Lung (tissue), 12 donors: ENCODE measurements around the gene CFHR2. TPM values are rescaled to one million over a fixed set of nuclear protein-coding genes. Genes with fewer than 3 reads are reported as not detected.
A peak's percentile ranks its signal among the peaks of the same experiment; 100 is the strongest.
"Not testable (repeated sequence)": the region's sequence is repeated elsewhere in the genome, so short reads cannot be mapped to it uniquely, and the experiment has no call there.

Experiments used
- ATAC-seq: fragments of 200-7000 bp; cut with Tn5 transposase; one replicate; pipeline ENCODE4 v1.9.1; 2020; ENCODE audit warnings: moderate number of reproducible peaks; ENCODE audit not compliant: insufficient read depth, low FRiP score
- DNase-seq, 3 donors: peaks; one replicate each; pipeline ENCODE4 v3.0.0-alpha.2; 2013 to 2017
- H3K27ac ChIP-seq, 2 donors: one replicate each; pipeline ENCODE4 v1.5.1; 2013; ENCODE audit warnings: mild to moderate bottlenecking in 2 of 2, moderate library complexity in 2 of 2, control low read depth in 1 of 2, inconsistent platforms in 1 of 2, low read depth in 1 of 2, low read length in 1 of 2
- H3K27me3 ChIP-seq, 3 donors: one replicate each; pipeline ENCODE4 v1.5.1; 2013; ENCODE audit warnings: low read length in 2 of 3; ENCODE audit not compliant: control insufficient read depth in 3 of 3, insufficient read depth in 3 of 3
- H3K36me3 ChIP-seq, 4 donors: one replicate each; pipeline ENCODE4 v1.5.1; 2013; ENCODE audit warnings: low read length in 4 of 4, mild to moderate bottlenecking in 1 of 4, moderate library complexity in 1 of 4; ENCODE audit not compliant: control insufficient read depth in 4 of 4, insufficient read depth in 4 of 4
- H3K4me1 ChIP-seq, 5 donors: one replicate each; pipeline ENCODE4 v1.5.1; 2013; ENCODE audit warnings: low read length in 5 of 5, mild to moderate bottlenecking in 2 of 5, moderate library complexity in 1 of 5; ENCODE audit not compliant: control insufficient read depth in 5 of 5, insufficient read depth in 5 of 5
- H3K4me3 ChIP-seq: one replicate; pipeline ENCODE4 v1.5.1; 2013; ENCODE audit warnings: mild to moderate bottlenecking, control low read depth, moderate library complexity
- H3K9ac ChIP-seq, 2 donors: one replicate each; pipeline ENCODE4 v1.5.1; 2013; ENCODE audit warnings: low read length in 2 of 2, control low read depth in 1 of 2; ENCODE audit not compliant: insufficient read depth in 1 of 2
- H3K9me3 ChIP-seq, 4 donors: one replicate each; pipeline ENCODE4 v1.5.1; 2013; ENCODE audit warnings: low read length in 3 of 4, mild to moderate bottlenecking in 1 of 4, moderate library complexity in 1 of 4; ENCODE audit not compliant: control insufficient read depth in 4 of 4, insufficient read depth in 3 of 4
- WGBS, 2 donors: extraction: QIAGEN DNeasy Blood & Tissue Kit; methylation state at CpG; one replicate each; pipeline ENCODE4 v1.1.7; 2013; 5-methylcytosine and 5-hydroxymethylcytosine counted together
- polyA plus RNA-seq, 2 donors: library from polyadenylated mRNA; stranded (reverse); fragments of 200-250 nt; gene quantifications; one replicate each; pipeline ENCODE4 v1.2.1, GENCODE V29; 2013
- total RNA-seq, 2 donors: library from RNA; depleted of rRNA in 1 of 2; stranded (reverse); fragments of >200 nt in 1 of 2; gene quantifications; one replicate each; pipeline ENCODE4 v1.2.1, GENCODE V29; 2014 to 2021
- TF ChIP-seq, protein P1 (sequence below): IDR thresholded peaks from 2 replicates; pipeline ENCODE4 v1.5.1; 2012; ENCODE audit warnings: mild to moderate bottlenecking; ENCODE audit errors: control extremely low read depth, extremely low read depth
- donor health status: control.
- donor health status: control.
- donor health status: Bipolar disorder and iron deficiency.
- donor health status: healthy.
- donor health status: DM: yes; HTN: yes; CAD: no.

The CFHR2 gene
- total and polyA plus RNA-seq, 4 donors: 0.28 TPM; not detected in 3

DNA sequence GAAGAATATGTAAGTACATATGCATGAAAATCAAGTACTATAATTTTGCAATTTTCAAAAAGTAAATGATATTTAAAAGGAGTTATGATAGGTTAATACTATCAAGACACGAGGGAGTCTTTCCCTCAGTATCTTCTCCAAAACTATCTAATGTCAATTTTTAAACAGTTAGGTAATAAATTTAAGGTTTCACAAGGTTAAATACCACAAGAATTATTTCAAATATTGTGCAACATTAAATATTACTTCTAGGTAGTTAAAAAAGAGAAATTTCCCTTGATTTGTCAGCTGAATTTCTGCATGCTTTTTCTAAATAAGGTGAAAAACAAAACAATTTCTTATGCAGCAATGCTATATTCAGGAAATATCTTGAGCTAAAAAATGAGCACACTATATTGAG is 37.3 kb downstream of the CFHR2 start:
- Histone ChIP-seq H3K9me3 (no peaks in the 10 kb centered on the region), H3K27me3 (no peaks in the 10 kb centered on the region), H3K9ac (no peak overlapping the region), H3K4me1 (no peaks in the 10 kb centered on the region), H3K27ac (no peak overlapping the region), H3K36me3 (no peaks in the 10 kb centered on the region), H3K4me3 (no peak overlapping the region)
- whole genome bisulfite sequencing, 2 donors: 81 to 85% methylated on average over 1 of the region's 1 CpG
- TF ChIP-seq, protein P1, sequence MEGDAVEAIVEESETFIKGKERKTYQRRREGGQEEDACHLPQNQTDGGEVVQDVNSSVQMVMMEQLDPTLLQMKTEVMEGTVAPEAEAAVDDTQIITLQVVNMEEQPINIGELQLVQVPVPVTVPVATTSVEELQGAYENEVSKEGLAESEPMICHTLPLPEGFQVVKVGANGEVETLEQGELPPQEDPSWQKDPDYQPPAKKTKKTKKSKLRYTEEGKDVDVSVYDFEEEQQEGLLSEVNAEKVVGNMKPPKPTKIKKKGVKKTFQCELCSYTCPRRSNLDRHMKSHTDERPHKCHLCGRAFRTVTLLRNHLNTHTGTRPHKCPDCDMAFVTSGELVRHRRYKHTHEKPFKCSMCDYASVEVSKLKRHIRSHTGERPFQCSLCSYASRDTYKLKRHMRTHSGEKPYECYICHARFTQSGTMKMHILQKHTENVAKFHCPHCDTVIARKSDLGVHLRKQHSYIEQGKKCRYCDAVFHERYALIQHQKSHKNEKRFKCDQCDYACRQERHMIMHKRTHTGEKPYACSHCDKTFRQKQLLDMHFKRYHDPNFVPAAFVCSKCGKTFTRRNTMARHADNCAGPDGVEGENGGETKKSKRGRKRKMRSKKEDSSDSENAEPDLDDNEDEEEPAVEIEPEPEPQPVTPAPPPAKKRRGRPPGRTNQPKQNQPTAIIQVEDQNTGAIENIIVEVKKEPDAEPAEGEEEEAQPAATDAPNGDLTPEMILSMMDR: no peak
- DNase-seq: no peak
- no peak for ATAC-seq

DNA sequence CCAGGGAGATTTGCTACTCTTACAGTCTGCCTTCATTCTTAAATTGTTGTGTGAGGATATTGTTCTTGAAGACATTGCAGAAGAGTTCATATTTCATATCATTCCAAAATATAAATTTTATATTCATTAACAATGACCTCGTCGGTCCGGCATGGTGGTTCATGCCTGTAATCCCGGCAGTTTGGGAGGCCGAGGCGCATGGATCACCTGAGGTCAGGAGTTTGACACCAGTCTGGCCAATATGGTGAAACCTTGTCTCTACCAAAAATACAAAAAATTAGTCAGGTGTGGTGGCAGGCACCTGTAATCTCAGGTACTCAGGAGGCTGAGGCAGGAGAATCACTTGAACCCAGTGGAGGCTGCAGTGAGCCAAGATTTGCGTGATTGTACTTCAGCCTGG is 38.7 kb downstream of the CFHR2 start:
- H3K27ac ChIP-seq, DNase-seq, H3K4me1 ChIP-seq, H3K4me3 ChIP-seq, H3K9ac ChIP-seq, H3K27me3 ChIP-seq, ATAC-seq, H3K9me3 ChIP-seq, H3K36me3 ChIP-seq: not testable (repeated sequence)
- 94 to 97% methylated on average over 7 of the region's 7 CpGs for WGBS, 2 donors

DNA sequence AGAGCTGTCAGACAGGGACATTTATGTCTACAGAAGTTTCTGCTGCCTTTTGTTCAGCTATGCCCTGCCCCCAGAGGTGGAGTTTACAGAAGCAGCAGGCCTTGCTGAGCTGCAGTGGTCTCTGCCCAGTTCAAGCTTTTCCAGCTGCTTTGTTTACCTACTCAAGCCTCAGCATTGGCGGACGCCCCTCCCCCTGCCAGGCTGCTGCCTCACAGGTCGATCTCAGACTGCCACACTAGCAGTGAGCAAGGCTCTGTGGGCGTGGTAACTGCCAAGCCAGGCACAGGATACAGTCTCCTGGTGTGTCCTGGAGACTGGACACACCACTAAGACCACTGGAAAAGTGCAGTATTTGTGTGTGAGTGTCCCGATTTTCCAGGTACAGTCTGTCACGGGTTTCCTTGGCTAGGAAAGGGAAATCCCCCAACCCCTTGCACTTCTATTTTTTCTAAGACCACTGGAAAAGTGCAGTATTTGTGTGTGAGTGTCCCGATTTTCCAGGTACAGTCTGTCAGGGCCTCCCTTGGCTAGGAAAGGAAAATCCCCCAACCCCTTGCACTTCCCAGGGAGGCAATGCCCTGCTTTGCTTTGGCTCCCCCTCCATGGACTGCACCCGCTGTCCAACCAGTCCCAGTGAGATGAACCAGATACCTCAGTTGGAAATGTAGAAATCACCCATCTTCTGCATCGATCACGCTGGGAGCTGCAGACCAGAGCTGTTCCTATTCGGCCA is 48.5 kb downstream of the CFHR2 start:
- H3K9ac ChIP-seq, H3K27me3 ChIP-seq, H3K36me3 ChIP-seq, H3K4me3 ChIP-seq, H3K4me1 ChIP-seq, ATAC-seq, H3K27ac ChIP-seq, H3K9me3 ChIP-seq: not testable (repeated sequence)
- DNase-seq: peak; percentile 12 to 46 (median 37)
- WGBS, 2 donors: 60 to 72% methylated on average over 11 of the region's 11 CpGs

DNA sequence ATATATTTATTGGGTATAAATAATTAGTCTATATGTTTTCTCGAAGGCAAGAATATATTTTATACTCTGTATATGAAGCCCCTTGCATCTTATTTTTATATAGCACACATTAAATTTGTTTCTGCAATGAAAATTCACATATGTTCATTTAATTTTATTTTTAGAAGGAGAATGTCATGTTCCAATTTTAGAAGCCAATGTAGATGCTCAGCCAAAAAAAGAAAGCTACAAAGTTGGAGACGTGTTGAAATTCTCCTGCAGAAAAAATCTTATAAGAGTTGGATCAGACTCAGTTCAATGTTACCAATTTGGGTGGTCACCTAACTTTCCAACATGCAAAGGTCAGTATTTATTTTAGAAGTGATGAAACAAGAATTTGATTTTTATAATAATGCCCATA is 50.4 kb downstream of the CFHR2 start:
- WGBS, 2 donors: 75 to 81% methylated on average over 2 of the region's 2 CpGs
- no peaks in the 10 kb centered on the region for H3K9me3 ChIP-seq

More for the DNA sequence above, 50.4 kb downstream of the CFHR2 start:
- DNase-seq (no peak), ATAC-seq (no peak)
- H3K36me3 ChIP-seq: no peaks in the 10 kb centered on the region
- no peak overlapping the region for H3K9ac ChIP-seq
- H3K4me1 ChIP-seq: no peaks in the 10 kb centered on the region
- no peak overlapping the region for H3K4me3 ChIP-seq
- no peak overlapping the region for H3K27ac ChIP-seq
- no peaks in the 10 kb centered on the region for H3K27me3 ChIP-seq
- TF ChIP-seq, protein P1: no peak
